Stimulated activated CD8-positive, alpha-beta memory T cell treated with anti-CD3 and anti-CD28 coated beads, Interleukin-12 subunit alpha, Interleukin-12 subunit beta, amount 100 ng/mL, for 24 hours (primary cell): ENCODE results near the gene GABRB2.
"Not testable (repeated sequence)": the region's sequence is repeated elsewhere in the genome, so short reads cannot be mapped to it uniquely, and the experiment has no call there.

Experiments
- DNase-seq: peaks from one replicate; pipeline ENCODE4 v3.0.0-alpha.2; 2020; ENCODE audit errors: extremely low read depth

The GABRB2 gene

GRCh38 chr5:161546470-161547301, at the start of gene GABRB2:
Gene GABRB2 (minus strand): TSS chr5:161546725. CDS start chr5:161546643, 82 bp downstream.
- DNase-seq, result no peak

GRCh38 chr5:161585798-161586197, 39.3 kb upstream of the GABRB2 start:
- no peak for DNase-seq

- no peak for DNase-seq
These were observed 34.1 kb upstream of the GABRB2 start for GRCh38 chr5:161580621-161581020.

- DNase-seq, result no peak
These were observed 26.4 kb upstream of the GABRB2 start for GRCh38 chr5:161572914-161573313.

GRCh38 chr5:161566081-161566480, 19.6 kb upstream of the GABRB2 start:
- DNase-seq, result no peak

GRCh38 chr5:161562446-161562845, 15.9 kb upstream of the GABRB2 start:
- DNase-seq, result no peak

GRCh38 chr5:161549106-161549505, 2.6 kb upstream of the GABRB2 start:
- DNase-seq, result no peak

GRCh38 chr5:161548487-161549094, 2.1 kb upstream of the GABRB2 start:
- no peak for DNase-seq

- no peak for DNase-seq
These were observed 1.4 kb upstream of the GABRB2 start for GRCh38 chr5:161547738-161548486.

- DNase-seq, result no peak
These were observed 847 bp upstream of the GABRB2 start for GRCh38 chr5:161547406-161547737.

GRCh38 chr5:161546095-161546469, 443 bp downstream of the GABRB2 start:
- no peak for DNase-seq

GRCh38 chr5:161545344-161546094, 1.0 kb downstream of the GABRB2 start:
- DNase-seq, result no peak

GRCh38 chr5:161544350-161544765, 2.2 kb downstream of the GABRB2 start:
- DNase-seq, result no peak

GRCh38 chr5:161539016-161539415, 7.5 kb downstream of the GABRB2 start:
- DNase-seq, result no peak

- DNase-seq, result no peak
These were observed 10.8 kb downstream of the GABRB2 start for GRCh38 chr5:161535762-161536161.

GRCh38 chr5:161530700-161531099, 15.8 kb downstream of the GABRB2 start:
- DNase-seq, result no peak

- no peak for DNase-seq
These were observed 32.6 kb downstream of the GABRB2 start for GRCh38 chr5:161513942-161514341.

- no peak for DNase-seq
These were observed 38.9 kb downstream of the GABRB2 start for GRCh38 chr5:161507591-161507990.

GRCh38 chr5:161505160-161505559, 41.4 kb downstream of the GABRB2 start:
- not testable (repeated sequence) for DNase-seq

GRCh38 chr5:161498531-161498930, 48.0 kb downstream of the GABRB2 start:
- no peak for DNase-seq

- no peak for DNase-seq
These were observed 62.8 kb downstream of the GABRB2 start for GRCh38 chr5:161483721-161484120.

- DNase-seq, result no peak
These were observed 64.6 kb downstream of the GABRB2 start for GRCh38 chr5:161481922-161482321.
